Measurements from ENCODE around the gene SNCAIP. TPM values are rescaled to one million over a fixed set of nuclear protein-coding genes. Genes with fewer than 3 reads are reported as not detected.
"Not testable (repeated sequence)": the region's sequence is repeated elsewhere in the genome, so short reads cannot be mapped to it uniquely, and the experiment has no call there.

SNCAIP gene
- total and polyA plus RNA-seq, 7 donors, result 0.18 to 0.87 (median 0.38) TPM

DNA sequence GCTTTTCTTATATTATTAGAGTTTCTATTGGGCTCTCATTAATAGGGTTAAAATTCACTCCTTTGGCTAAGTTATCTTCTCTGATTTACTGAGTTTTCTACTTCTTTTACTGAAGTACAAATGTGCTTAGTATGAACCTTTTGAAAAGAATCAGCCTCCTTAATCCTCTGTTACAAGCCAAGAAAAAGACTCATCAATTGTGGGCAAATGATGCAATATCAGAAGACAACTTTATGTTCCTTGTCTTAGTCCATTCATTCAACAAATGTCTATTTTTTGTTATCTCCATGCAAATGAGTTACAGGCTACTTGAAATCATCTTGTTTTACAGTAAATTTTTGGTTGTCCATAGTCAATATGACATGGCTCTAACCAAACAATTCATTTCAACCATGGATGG, 40.3 kb downstream of the SNCAIP start:
- Histone ChIP-seq H3K27me3 (ENCODE audit: insufficient read depth in 3 of 3, low read length in 2 of 3) (no peaks in the 10 kb centered on the region), H3K4me1 (no peaks in the 10 kb centered on the region), H3K36me3 (ENCODE audit: insufficient read depth in 1 of 2, low read depth in 1 of 2) (no peaks in the 10 kb centered on the region), H3K27ac (no peak overlapping the region), H3K9me3 (no peaks in the 10 kb centered on the region), H3K4me3 (no peak overlapping the region)
- intact Hi-C loops (cut with DNase I), result no loop called here
- DNase-seq, result no peak
- no peak for ATAC-seq
- TF ChIP-seq, protein P1, sequence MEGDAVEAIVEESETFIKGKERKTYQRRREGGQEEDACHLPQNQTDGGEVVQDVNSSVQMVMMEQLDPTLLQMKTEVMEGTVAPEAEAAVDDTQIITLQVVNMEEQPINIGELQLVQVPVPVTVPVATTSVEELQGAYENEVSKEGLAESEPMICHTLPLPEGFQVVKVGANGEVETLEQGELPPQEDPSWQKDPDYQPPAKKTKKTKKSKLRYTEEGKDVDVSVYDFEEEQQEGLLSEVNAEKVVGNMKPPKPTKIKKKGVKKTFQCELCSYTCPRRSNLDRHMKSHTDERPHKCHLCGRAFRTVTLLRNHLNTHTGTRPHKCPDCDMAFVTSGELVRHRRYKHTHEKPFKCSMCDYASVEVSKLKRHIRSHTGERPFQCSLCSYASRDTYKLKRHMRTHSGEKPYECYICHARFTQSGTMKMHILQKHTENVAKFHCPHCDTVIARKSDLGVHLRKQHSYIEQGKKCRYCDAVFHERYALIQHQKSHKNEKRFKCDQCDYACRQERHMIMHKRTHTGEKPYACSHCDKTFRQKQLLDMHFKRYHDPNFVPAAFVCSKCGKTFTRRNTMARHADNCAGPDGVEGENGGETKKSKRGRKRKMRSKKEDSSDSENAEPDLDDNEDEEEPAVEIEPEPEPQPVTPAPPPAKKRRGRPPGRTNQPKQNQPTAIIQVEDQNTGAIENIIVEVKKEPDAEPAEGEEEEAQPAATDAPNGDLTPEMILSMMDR (IDR thresholded peaks at IDR 0.05), result no peak

DNA sequence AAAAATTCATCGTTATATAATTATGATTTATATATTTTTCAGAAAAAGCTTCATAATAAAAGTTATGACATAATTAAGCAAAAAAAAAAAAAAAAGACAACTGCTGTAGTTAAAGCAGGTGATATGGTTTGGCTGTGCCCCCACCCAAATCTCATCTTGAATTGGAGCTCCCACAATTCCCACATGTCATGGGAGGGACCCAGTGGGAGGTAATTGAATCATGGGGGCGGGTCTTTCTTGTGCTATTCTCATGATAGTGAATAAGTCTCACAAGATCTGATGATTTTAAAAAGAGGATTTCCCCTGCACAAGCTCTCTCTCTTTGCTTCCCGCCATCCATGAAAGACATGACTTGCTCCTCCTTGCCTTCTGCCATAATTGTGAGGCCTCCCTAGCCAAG, 41.3 kb downstream of the SNCAIP start:
- 97 to 99% (median 98%) methylated on average over 3 of the region's 3 CpGs for WGBS, 3 donors
- not testable (repeated sequence) for DNase-seq

DNA sequence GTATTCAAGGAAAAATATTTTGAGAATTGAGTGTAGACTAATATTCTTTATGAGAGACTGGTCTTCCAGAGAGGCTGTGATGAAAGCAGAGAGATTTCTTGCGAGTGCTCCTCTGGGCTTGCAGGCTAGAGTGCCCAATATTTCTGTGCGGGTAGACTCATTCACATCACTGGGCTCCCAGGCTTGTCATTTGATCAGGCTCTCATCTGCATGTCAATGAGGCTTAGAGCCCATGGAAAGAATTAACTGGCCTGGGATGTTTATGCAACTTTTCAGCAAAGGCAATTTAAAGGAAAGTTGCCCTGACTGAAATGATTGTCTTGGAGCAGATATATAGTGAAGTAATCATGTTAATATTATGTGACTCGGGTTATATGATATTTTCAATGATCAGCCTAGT, 42.3 kb downstream of the SNCAIP start:
- no peaks in the 10 kb centered on the region for H3K9me3 ChIP-seq
- TF ChIP-seq, protein P1 (IDR thresholded peaks at IDR 0.05), result no peak
- no peaks in the 10 kb centered on the region for H3K4me1 ChIP-seq
- H3K27me3 ChIP-seq (ENCODE audit: insufficient read depth in 3 of 3, low read length in 2 of 3), result no peaks in the 10 kb centered on the region
- H3K27ac ChIP-seq, result no peak overlapping the region
- no peak overlapping the region for H3K4me3 ChIP-seq
- ATAC-seq, result no peak
- WGBS, 3 donors, result 52 to 69% (median 55%) methylated on average over 3 of the region's 3 CpGs
- intact Hi-C loops (cut with DNase I), result no loop called here
- no peaks in the 10 kb centered on the region for H3K36me3 ChIP-seq (ENCODE audit: insufficient read depth in 1 of 2, low read depth in 1 of 2)
- DNase-seq, result no peak

More for the DNA sequence above, 41.3 kb downstream of the SNCAIP start:
- H3K27ac ChIP-seq; intact Hi-C loops (cut with DNase I); H3K36me3 ChIP-seq (ENCODE audit: insufficient read depth in 1 of 2, low read depth in 1 of 2); ATAC-seq; H3K4me1 ChIP-seq; H3K4me3 ChIP-seq; H3K27me3 ChIP-seq (ENCODE audit: insufficient read depth in 3 of 3, low read length in 2 of 3); H3K9me3 ChIP-seq: not testable (repeated sequence)

DNA sequence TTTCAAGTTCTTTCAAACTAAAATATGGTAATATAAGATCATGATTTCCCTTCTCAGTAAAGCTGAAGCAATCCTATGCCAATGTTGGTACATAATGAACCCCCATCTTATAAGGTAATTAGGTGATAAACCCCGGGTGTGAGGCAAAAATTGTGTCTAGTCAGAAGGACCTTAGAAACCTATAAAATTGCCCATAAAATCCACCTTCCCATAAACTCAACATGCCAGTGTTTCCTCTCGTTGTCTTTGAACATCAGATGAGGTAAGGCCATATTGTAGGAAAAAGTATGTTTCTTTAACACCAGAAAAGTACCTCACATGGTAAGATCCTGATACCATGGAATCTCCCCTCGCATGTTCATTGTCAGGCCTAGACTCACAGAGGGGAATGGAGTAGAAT, 43.3 kb downstream of the SNCAIP start:
- H3K4me3 ChIP-seq, result no peak overlapping the region
- DNase-seq (no peak), ATAC-seq (no peak)
- H3K36me3 ChIP-seq (ENCODE audit: insufficient read depth in 1 of 2, low read depth in 1 of 2), result no peaks in the 10 kb centered on the region
- no peaks in the 10 kb centered on the region for H3K9me3 ChIP-seq
- H3K27me3 ChIP-seq (ENCODE audit: insufficient read depth in 3 of 3, low read length in 2 of 3), result no peaks in the 10 kb centered on the region
- no peak overlapping the region for H3K27ac ChIP-seq
- no peaks in the 10 kb centered on the region for H3K4me1 ChIP-seq
- 80 to 86% (median 83%) methylated on average over 3 of the region's 3 CpGs for WGBS, 3 donors
- TF ChIP-seq, protein P1 (IDR thresholded peaks at IDR 0.05), result no peak
- intact Hi-C loops (cut with DNase I), result no loop called here

DNA sequence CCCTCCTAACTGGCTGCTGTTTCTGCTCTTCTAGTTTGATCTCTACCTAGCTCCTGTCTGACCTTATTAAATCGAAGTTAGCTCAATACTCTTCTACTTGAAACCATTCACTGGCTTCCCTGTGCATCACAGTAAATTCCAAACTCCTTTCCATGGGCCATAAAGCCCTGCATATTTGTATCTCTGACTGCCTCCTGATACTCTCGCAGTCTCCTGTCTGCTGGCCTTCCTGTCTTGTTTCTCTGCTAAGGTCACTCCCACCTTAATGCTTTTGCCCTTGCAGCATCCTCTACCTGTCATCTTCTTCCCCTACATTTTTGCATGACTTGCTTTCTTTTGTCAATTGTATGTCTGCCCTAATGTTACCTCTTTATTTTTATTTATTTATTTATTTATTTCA, 44.8 kb downstream of the SNCAIP start:
- Histone ChIP-seq H3K27me3 (ENCODE audit: insufficient read depth in 3 of 3, low read length in 2 of 3) (no peaks in the 10 kb centered on the region), H3K4me1 (no peaks in the 10 kb centered on the region), H3K36me3 (ENCODE audit: insufficient read depth in 1 of 2, low read depth in 1 of 2) (no peaks in the 10 kb centered on the region), H3K27ac (no peak overlapping the region), H3K4me3 (no peak overlapping the region), H3K9me3 (no peaks in the 10 kb centered on the region)
- 86 to 95% (median 92%) methylated on average over 2 of the region's 2 CpGs for WGBS, 3 donors
- no peak for DNase-seq
- TF ChIP-seq, protein P1 (IDR thresholded peaks at IDR 0.05), result no peak
- no peak for ATAC-seq
- intact Hi-C loops (cut with DNase I), result no loop called here
